ENCODE data around the gene ST6GALNAC2.

DNA sequence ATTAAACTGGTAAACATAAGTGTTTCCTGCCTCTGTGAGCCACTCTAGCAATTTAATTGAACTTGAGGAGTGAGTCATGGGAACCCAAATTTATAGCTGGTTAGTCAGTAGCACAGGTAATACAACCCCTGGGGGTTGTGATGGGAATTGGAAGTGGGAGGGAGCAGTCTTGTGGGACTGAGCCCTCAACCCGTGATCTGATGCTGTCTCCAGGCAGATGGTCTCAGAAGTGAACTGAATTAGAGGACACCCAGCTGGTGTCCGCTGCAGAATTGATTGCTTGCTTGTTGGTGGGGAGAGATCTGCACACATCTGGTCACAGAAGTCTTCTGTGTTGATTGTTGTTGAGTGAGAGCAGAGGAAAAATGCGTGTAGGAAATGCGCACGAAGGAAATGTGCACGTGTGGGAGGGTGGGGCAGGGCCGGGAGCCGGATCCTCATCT lies 7.7 kb upstream of the ST6GALNAC2 start:
- TF ChIP-seq, protein P1, sequence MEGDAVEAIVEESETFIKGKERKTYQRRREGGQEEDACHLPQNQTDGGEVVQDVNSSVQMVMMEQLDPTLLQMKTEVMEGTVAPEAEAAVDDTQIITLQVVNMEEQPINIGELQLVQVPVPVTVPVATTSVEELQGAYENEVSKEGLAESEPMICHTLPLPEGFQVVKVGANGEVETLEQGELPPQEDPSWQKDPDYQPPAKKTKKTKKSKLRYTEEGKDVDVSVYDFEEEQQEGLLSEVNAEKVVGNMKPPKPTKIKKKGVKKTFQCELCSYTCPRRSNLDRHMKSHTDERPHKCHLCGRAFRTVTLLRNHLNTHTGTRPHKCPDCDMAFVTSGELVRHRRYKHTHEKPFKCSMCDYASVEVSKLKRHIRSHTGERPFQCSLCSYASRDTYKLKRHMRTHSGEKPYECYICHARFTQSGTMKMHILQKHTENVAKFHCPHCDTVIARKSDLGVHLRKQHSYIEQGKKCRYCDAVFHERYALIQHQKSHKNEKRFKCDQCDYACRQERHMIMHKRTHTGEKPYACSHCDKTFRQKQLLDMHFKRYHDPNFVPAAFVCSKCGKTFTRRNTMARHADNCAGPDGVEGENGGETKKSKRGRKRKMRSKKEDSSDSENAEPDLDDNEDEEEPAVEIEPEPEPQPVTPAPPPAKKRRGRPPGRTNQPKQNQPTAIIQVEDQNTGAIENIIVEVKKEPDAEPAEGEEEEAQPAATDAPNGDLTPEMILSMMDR (tag by site-specific recombination; IDR thresholded peaks at IDR 0.05) = no peak
- TF ChIP-seq ZNF639 (tag by site-specific recombination; IDR thresholded peaks at IDR 0.05) = no peak
- no peak for TF ChIP-seq ZNF701 (tag by site-specific recombination; IDR thresholded peaks at IDR 0.05)
- no peak for TF ChIP-seq ZSCAN30 (tag by site-specific recombination; IDR thresholded peaks at IDR 0.05)
- no peak for TF ChIP-seq ZNF335 (tag by site-specific recombination; conservative IDR thresholded peaks at IDR 0.05)
- TF ChIP-seq ZNF26 (tag by site-specific recombination; IDR thresholded peaks at IDR 0.05) = no peak
- TF ChIP-seq, protein P2, sequence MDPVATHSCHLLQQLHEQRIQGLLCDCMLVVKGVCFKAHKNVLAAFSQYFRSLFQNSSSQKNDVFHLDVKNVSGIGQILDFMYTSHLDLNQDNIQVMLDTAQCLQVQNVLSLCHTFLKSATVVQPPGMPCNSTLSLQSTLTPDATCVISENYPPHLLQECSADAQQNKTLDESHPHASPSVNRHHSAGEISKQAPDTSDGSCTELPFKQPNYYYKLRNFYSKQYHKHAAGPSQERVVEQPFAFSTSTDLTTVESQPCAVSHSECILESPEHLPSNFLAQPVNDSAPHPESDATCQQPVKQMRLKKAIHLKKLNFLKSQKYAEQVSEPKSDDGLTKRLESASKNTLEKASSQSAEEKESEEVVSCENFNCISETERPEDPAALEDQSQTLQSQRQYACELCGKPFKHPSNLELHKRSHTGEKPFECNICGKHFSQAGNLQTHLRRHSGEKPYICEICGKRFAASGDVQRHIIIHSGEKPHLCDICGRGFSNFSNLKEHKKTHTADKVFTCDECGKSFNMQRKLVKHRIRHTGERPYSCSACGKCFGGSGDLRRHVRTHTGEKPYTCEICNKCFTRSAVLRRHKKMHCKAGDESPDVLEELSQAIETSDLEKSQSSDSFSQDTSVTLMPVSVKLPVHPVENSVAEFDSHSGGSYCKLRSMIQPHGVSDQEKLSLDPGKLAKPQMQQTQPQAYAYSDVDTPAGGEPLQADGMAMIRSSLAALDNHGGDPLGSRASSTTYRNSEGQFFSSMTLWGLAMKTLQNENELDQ (tag by site-specific recombination; IDR thresholded peaks at IDR 0.05; ENCODE audit: low read depth) = no peak
- no peak for TF ChIP-seq MYNN (tag by site-specific recombination; IDR thresholded peaks at IDR 0.05; ENCODE audit: borderline replicate concordance)
- TF ChIP-seq ZNF239 (tag by site-specific recombination; IDR thresholded peaks at IDR 0.05) = no peak
